Measurements from ENCODE around the gene STMN3.
"Not testable (repeated sequence)": the region's sequence is repeated elsewhere in the genome, so short reads cannot be mapped to it uniquely, and the experiment has no call there.

STMN3 gene

DNA sequence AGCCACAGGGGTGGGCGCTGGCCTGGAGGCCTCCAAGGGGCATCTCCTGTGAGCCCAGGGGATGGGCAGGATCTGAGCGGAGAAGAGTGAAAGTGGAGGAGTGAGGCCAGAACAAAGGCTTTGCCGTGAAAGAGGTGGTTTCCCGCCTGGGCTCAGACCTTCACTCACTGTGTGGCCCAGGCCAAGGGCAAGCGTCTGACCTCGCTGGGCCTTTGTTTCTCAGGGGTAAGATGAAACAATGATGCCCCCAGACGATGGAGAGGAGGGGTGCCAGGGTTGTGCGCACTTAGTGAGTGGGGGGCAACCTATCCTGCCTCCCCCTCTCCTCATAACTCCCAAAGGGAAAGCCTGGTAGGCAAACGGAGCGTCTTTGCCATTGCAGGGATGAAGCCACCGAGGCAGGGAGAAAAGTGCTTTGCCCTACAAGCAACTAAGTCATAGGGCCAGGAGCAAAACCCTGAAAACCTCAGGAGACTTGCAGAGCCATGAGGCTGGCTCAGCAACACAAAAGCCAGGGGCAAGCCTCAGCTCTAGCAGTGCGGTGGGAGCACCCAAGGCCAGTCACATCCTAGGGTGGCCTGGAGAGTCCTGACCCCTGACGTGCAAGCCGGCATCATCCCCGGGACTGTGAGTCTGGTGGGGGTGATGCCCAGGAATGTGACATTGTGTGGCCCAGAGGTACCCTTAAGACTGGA lies 897 bp upstream of the STMN3 start:
- no peak for DNase-seq

DNA sequence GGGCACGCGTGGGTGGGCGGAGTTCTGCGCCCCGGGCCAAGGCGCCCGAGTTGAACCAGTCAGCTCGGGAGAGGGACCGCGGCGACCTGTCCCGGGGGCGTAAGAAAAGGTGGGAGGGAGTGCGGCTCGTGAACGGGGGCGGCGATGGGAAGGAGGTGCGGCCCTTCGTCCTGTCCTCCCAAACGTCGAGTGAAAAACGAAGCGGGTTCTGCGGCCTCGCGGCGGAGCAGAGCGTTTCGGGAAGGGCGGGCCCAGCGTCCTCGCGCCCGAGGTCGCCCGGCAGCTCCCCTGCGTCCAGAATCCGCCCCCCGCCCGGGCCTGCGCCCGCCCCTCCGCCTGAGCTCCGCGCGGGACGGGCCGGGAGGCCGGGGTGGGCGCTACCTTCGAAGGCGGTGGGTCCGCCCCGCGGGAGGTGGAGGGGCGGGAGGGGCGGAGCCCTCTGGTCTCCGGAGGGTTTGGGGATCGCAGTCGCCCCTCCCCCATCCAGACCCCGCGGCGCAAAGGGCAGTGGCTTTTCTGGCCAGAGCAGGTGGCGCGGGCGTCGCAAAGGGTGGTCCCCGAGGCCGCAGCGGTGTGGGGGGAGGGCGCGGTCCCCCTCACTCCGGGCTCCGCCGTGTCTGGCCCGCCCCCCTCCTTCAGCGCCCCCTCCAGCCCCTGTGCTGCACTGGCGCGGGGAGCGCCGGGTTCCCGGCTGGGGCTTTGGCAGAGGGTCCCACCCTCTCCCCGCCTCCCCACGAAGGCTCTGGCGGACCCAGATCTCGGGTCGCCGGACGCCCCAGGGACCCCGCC lies 838 bp downstream of the STMN3 start:
- DNase-seq, result no peak

DNA sequence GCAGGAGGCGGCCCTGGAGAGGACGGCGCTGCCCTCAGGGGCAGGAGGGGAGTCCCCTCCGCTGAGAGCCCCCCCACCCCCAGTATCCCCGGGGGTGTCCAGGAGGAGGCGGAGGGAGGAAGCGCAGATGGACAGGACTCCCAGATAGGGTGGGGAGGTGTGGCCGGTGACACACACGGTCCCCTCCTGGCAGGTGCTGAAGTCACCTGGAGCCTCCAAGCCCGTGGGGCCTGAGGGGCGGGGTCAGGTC lies 1.4 kb downstream of the STMN3 start:
- DNase-seq, result no peak

DNA sequence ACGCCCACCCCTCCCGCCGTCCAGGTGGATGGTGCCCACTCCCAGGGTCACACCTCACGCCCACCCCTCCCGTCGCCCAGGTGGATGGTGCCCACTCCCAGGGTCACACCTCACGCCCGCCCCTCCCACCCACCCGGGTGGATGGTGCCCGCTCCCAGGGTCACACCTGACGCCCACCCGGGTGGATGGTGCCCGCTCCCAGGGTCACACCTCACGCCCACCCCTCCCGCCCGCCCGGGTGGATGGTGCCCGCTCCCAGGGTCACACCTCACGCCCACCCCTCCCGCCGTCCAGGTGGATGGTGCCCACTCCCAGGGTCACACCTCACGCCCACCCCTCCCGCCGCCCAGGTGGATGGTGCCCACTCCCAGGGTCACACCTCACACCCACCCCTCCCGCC lies 2.7 kb downstream of the STMN3 start:
- not testable (repeated sequence) for DNase-seq

DNA sequence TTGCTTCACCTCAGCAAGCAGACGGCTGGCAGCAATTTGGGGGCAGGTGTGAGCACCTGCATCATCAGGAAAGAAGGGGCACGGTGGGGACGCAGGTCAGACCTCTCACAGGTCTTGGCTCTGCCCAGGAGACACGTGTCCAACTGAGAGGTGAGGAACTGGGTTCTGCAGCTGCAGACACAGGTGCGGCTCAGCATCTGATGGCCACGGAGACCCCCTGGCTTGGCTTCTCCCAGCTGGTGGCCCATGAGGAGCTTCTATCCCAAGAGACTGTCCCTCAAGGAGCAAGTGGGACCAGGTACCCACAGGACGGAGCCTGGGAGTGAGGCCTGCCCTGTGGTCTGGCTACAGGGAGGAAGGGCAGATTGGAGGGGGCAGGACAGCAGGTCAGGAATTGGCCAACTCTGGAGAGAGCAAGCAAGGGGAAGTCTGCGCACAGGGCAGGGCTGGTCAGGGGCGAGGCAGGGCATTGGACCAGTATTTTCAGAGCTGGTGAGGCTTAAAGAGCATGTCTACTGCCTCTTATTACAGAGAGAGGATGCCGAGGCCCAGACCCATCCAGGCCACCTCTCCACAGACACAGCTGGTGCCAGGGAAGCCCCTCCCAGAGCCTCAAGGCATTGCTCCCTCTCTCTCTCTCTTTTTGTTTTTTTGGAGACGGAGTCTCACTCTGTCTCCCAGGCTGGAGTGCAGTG lies 4.2 kb downstream of the STMN3 start:
- DNase-seq, result no peak

DNA sequence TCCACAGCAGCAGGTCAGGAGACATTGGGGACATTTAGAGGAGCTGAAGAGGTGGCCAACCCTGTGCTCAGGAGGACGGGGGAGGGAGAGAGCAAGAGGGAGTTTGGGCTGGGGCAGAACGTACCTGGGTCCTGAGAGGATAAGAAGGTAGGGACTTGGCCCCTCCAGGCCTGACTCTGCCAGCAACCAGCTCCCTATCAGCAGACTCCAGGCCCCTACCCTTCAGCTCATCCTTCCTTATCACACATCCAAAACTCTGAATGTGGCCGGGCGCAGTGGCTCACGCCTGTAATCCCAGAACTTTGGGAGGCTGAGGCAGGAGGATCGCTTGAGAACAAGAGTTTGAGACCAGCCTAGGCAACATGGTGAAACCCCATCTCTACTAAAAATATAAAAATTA lies 5.0 kb downstream of the STMN3 start:
- DNase-seq, result no peak

DNA sequence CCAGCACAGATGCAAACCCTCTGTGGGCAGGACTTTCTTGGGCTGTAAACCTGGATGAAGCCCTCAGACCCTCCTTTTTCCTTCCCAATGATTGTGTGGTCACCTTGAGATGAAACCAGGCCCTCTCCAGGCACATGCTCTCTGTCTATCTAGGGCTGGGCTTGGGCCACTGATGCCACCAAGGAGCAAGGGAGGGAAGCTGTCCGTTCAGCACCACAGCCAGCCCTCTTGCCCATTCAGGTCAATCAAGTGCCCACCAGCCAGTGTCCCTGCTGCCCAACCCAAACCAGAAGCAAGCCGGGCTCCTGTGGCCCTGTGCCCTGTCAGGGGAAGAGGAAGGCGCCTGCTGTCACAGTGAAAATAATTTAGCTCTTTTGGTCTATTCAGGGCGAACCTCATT lies 8.0 kb downstream of the STMN3 start:
- DNase-seq, result no peak

DNA sequence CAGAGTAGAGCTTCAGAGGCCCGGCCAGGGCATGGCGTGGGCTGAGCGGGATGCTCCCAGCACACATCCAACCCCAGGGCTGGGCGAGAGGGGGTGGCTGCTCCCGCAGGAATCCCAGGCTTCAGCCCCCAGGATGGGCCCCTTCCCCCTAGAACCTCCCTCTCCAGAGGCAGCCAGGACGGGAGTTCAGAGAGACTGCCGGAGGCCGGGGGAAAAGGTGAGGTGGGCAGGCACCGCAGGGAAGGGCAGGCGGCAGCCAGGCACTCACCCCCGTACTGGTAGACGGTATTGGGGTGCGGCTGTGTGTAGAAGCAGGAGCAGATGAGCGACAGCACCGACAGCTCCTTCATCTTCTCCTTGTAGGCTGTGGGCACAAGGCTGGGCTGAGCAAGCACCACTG lies 9.3 kb downstream of the STMN3 start:
- no peak for DNase-seq

DNA sequence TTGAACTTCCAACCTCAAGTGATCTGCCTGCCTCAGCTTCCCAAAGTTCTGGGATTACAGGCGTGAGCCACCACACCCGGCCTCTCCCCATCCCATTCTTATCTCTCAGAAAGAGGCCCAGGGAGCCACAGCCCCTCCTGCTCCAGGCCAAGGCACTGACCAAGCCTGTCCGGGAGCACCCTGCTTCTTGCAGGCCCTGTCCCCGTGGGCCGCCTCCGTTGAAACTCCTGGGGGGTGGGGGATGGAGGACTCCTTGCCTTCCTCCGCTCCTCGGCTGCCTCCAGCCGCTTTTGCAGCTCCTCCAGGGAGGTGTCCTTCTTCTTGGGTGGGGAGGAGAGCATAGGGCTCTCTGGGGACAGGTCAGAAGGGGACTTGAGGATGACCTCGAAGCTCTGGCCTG lies 9.7 kb downstream of the STMN3 start:
- no peak for DNase-seq

DNA sequence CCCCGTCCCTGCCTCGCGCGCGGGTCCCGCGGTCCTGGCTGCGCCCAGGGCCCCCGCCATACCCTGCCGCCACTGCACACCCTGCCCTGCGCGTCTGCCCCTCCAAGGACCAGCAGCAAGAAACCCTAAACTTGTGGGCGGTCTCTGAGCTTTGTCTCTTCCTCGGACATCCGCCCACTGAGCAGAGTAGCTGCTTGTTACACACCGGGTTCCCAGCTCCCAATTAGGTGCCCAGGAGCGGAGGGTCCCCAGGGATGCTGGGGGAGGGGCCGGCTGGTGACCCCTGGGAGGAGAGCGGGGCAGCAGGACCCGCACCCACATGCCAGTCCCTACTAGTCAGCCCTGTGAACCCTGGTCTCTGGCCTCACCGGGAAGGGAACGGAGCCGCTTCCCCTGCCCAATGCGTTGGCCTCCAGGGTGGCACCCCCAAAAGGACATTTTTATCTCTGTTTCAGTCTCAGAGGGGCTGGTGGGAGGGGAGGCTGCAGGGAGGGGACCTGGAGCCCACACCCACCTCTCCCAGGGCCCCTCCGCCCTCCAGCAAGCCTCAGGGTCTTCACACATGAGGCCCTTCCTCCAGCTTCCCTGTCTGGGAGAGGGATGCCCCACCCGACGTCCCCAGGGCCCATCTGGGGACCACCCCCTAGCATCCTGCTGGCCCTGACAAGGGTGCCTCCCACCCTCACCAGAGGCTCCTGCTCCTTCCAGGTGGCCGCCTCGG lies 10.5 kb downstream of the STMN3 start:
- no peak for DNase-seq

DNA sequence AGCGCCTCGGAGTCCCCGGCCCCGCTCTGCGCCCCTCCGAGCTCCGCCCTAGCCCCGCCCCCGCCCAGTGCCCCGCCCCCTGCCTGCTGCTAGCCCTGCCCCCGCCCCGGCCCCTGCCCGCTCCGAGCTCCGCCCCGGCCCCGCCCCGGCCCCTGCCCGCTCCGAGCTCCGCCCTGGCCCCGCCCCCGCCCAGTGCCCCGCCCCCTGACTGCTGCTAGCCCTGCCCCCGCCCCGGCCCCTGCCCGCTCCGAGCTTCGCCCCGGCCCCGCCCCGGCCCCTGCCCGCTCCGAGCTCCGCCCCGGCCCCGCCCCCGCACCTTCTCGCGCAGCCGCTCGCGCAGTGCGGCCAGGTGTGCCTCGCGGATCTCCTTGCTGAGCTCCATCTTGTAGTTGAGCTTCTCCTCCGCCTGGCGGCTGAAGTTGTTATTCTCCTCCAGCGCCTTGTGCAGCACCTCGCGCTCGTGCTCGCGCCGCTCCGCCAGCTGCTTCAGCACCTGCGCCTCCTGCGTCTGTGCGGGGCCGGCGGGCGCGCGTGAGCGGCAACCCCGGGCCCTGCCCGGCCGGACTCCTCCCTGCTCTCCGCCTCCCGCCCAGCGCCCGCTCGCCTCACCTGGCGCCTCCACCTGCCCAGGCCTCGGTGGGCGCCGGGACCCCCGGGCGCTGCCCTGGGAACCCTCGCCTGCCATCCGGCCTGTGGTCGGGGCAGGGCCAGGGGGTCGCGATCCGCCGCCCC lies 11.3 kb downstream of the STMN3 start:
- peak; percentile 90 for DNase-seq

DNA sequence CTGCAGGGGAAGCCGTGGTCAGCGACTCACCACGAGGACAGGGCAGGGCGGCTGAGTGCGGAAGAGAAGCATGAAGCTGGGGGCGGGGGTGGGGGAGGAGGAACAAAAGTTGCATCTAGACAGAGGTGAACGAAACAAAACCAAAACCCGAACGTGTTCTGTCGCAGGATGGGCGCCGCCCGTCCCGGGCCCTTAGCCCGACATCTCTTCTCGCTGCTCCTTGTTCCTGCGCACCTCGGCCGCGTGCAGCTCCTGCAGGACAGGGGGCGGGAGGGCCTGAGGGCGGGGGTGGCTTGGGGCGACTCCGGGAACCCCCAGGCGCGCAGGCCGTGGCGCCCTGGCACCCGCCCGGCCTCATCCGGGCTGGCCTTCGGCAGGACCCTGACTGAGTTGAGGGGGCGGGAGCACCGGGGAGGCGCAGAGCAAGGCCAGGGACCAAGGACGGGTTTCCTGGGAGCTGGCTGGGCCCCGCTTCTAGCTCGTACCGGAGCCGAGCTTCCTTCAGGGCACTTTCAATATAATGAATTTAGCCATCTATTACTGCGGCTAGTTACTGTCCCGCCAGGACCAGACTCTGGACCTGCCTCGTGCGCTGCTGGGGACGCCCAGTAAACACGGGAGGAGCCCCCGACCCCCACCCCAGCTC lies 12.0 kb downstream of the STMN3 start:
- no peak for DNase-seq

DNA sequence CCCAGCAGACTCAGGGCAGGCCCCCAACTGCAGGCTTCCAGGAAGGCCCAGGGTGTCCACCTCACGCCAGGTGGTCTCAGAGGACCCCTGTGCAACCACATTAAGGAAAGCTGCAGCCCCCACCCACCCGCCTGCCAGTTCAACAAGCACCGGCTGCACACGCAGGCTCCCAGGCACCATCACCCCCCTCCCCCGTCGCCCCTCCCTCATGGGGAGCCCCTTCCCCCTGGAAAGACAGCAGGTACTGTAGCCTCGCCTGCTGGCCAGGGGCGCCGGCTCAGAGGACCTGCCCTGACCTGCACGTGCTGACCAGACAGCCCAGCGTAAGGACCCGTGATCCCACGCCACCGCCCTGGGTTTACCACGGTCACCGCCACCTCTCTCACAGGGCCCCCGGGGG lies 12.5 kb downstream of the STMN3 start:
- DNase-seq, result not testable (repeated sequence)

DNA sequence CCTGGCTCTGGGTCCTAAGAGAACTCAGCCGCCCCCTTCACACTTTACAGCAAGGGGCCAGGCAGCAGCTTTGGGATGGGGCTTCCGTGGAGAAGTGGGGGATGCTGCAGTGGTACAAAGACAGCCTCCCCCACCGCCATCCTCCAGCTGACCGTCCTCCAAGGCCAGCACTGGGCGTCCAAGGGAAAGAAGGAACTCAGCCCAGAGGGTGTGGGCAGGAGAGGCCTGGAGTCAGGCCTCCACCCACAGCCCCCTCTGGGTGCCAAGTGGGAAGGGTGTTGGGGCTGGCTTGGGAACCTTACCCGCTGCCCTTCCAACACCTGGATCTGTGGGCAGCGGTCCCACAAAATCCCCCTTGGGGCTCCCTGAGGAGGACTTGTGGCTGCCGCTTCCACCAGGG lies 13.1 kb downstream of the STMN3 start:
- DNase-seq, result no peak

DNA sequence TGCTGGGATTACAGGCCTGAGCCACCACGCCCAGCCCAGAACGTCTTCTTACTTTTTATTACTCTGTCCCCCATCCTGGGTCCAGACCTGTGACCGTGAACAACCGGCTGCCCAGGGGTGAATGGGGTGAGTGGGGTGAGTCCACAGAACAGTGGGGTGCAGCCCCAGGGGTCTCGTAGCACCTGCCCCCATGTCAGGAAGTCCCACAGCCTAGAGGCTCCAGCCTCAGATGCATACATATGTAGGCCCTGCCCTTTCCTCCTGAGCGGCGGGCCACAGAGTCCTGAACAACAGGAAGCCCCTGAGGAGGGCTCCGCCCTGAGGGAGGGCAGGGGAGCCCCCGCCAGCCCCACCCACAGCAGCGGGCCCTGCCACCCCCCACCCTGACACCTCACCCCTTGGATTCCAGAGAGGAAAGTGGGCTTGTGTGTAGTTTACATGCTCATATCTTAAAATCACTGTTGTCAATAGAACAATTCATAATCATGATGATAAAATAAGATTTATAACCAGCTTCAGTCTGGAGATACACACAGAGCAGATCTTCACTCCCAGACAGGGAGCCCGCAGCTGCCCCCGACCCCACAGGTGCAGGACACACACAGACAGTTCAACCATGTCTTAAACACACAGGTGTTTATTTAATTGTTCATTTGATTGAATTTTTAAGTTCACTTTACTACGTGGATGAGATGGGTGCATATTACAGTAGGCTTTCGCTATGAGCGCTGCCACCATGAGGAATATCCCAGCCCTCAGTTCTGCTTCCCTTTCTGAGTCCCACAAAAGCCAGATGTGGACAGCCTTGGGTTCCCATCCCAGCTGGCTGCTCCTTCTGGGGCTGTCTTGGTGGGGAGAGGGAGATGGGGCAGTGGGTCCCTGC lies 13.9 kb downstream of the STMN3 start:
- no peak for DNase-seq

DNA sequence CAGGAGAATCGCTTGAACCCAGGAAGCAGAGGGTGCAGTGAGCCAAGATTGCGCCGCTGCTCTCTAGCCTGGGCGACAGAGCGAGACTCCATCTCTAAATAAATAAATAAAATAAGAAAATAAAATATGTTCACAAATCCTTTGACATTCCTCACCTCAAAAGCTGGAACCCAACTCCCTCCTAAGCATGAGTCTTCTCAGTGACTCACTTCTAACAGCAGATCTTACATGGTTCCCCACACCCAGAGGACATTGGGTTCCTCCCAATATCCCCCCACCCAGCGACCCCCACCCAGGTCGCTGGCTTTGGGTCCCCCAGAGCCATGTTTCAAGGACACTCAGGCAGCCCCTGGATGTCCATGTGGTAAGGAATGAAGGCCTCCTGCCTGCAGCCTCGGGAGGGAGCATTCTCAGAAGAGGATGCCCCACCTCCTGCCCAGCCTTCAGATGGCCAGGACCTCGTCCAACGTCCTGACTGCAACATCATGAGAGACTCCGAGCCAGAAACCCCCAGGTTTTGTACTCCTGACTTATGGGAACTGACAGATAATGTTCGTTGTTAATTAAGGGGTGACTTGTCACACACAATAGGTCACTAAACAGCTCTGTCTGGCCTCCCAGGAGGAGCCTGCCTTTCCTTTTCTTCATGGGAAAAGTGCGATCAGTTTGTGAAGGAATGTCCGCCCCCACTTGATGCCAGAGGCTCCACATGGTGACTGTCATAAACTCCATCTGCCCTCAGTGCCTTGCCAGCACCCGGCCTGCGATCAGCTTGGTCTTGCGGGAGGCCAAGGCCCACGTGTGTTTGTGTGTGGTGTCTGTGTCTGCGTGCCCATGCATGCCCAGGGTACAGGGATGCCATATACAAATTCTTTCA lies 16.2 kb downstream of the STMN3 start:
- DNase-seq, result no peak

DNA sequence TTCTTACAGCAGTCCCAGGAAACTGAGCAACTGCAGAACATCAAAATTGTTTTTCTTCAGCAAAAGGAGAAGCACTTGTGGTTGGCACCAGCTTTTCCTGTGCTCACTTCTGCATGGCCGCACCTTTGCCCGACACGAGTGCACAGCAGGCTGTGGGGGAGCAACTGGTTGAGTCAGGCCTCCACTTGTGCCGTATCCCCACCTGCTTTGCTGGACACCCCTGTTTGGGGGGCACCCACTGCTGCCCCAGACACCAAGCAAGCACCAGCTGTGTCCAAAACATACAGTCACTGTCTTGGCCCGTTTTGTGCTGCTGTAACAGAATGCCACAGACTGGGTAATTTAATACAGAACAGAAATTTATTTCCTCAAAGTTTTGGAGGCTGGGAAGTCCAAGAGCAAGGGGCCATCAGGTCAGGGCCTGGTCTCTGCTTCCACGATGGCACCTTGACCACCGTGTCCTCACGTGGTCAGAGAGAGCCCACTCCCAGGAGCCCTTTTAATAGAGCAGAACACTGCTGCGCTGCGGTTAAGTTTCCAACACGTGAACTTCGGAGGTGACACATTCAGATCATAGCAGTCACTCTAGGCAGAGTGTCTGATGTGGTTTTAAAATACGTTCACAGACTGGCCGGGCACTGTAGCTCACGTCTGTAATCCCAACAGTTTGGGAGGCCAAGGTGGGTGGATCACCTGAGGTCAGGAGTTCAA lies 17.6 kb downstream of the STMN3 start:
- no peak for DNase-seq

DNA sequence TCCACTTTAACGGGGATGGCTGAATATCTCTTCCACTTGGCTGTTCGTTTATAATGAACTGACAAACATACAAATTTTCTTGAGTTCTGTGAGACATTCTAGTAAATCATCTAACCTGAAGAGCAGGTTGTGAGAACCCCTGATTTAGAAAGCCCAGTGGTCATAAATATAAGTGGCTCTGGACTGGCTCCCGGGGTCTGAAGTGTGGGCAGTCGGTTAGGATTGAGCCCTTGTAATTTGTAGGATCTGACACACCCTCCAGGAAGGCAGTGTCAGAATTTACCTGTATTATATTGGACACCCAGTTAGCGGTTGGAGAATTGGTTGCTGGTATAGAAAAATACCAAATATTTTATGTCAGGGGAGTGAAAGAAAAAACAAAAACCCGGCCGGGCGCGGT lies 19.5 kb downstream of the STMN3 start:
- no peak for DNase-seq

DNA sequence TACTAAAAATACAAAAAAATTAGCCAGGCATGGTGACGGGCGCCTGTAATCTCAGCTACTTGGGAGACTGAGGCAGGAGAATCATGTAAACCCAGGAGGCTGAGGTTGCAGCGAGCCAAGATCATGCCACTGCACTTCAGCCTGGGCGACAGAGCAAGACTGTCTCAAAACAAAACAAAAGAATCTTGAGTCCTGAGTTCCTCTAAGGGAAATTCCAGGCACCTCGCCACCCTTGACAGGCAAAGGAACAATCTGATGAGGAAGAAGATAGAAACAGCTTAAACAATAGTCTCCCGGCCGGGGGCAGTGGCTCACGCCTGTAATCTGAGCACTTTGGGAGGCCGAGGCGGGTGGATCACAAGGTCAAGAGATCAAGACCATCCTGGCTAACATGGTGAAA lies 21.8 kb downstream of the STMN3 start:
- DNase-seq, result not testable (repeated sequence)

DNA sequence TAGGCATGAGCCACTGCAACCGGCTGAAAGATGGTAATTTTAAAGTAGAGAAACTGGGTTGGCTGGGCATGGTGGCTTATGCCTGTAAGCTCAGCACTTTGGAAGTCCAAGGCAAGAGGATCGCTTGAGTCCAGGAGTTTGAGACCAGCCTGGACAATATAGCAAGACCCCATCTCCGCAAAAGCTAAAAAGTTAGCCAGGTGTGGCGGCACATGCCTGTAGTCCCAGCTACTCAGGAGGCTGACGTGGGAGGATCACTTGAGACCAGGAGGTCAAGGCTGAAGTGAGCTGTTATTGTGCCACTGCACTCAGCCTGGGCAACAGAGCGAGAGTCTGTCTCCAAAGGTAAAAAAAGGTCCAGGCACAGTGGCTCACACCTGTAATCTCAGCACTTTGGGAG lies 22.3 kb downstream of the STMN3 start:
- DNase-seq, result not testable (repeated sequence)
